ENCODE measurements around the gene PKP4. TPM values are rescaled to one million over a fixed set of nuclear protein-coding genes. Genes with fewer than 3 reads are reported as not detected.
A peak's percentile ranks its signal among the peaks of the same experiment; 100 is the strongest.

The PKP4 gene
- total and polyA plus RNA-seq, 4 donors: 21.5 to 96.4 (median 32.8) TPM

- Histone ChIP-seq H3K9me3 (ENCODE audit: control insufficient read depth in 4 of 4, insufficient read depth in 3 of 4, low read length in 3 of 4) (no peaks in the 10 kb centered on the region), H3K36me3 (ENCODE audit: control insufficient read depth in 4 of 4, insufficient read depth in 4 of 4, low read length in 4 of 4) (peaks cover 0 to 16% (median 10%) of the 10 kb centered on the region in 4 donors), H3K27ac (ENCODE audit: low read depth in 1 of 2, low read length in 1 of 2) (no peak overlapping the region), H3K4me1 (ENCODE audit: control insufficient read depth in 5 of 5, insufficient read depth in 5 of 5, low read length in 5 of 5) (peaks cover 0 to 25% (median 0%) of the 10 kb centered on the region in 5 donors), H3K4me3 (no peak overlapping the region), H3K9ac (ENCODE audit: insufficient read depth in 1 of 2, low read length in 2 of 2) (no peak overlapping the region), H3K27me3 (ENCODE audit: control insufficient read depth in 3 of 3, insufficient read depth in 3 of 3, low read length in 2 of 3) (no peaks in the 10 kb centered on the region)
- ATAC-seq (ENCODE audit: insufficient read depth, low FRiP score): no peak
- no peak for DNase-seq
- TF ChIP-seq, protein P1, sequence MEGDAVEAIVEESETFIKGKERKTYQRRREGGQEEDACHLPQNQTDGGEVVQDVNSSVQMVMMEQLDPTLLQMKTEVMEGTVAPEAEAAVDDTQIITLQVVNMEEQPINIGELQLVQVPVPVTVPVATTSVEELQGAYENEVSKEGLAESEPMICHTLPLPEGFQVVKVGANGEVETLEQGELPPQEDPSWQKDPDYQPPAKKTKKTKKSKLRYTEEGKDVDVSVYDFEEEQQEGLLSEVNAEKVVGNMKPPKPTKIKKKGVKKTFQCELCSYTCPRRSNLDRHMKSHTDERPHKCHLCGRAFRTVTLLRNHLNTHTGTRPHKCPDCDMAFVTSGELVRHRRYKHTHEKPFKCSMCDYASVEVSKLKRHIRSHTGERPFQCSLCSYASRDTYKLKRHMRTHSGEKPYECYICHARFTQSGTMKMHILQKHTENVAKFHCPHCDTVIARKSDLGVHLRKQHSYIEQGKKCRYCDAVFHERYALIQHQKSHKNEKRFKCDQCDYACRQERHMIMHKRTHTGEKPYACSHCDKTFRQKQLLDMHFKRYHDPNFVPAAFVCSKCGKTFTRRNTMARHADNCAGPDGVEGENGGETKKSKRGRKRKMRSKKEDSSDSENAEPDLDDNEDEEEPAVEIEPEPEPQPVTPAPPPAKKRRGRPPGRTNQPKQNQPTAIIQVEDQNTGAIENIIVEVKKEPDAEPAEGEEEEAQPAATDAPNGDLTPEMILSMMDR (IDR thresholded peaks at IDR 0.05; ENCODE audit: control extremely low read depth, extremely low read depth): no peak
- 92 to 93% methylated on average over 6 of the region's 6 CpGs for WGBS, 2 donors
Observed at GRCh38 chr2:158651358-158652057, 194.8 kb downstream of the PKP4 start.

GRCh38 chr2:158655628-158656027 lies 198.9 kb downstream of the PKP4 start:
- H3K4me1 ChIP-seq (ENCODE audit: control insufficient read depth in 5 of 5, insufficient read depth in 5 of 5, low read length in 5 of 5): peaks cover 0 to 38% (median 7%) of the 10 kb centered on the region in 5 donors
- no peak for DNase-seq
- peaks cover 0 to 10% (median 8%) of the 10 kb centered on the region in 4 donors for H3K36me3 ChIP-seq (ENCODE audit: control insufficient read depth in 4 of 4, insufficient read depth in 4 of 4, low read length in 4 of 4)
- ATAC-seq (ENCODE audit: insufficient read depth, low FRiP score): no peak
- 61 to 76% methylated on average over 3 of the region's 3 CpGs for WGBS, 2 donors
- H3K27me3 ChIP-seq (ENCODE audit: control insufficient read depth in 3 of 3, insufficient read depth in 3 of 3, low read length in 2 of 3): no peaks in the 10 kb centered on the region
- TF ChIP-seq, protein P1 (IDR thresholded peaks at IDR 0.05; ENCODE audit: control extremely low read depth, extremely low read depth): no peak
- H3K4me3 ChIP-seq: no peak overlapping the region
- H3K9ac ChIP-seq (ENCODE audit: insufficient read depth in 1 of 2, low read length in 2 of 2): no peak overlapping the region
- H3K9me3 ChIP-seq (ENCODE audit: control insufficient read depth in 4 of 4, insufficient read depth in 3 of 4, low read length in 3 of 4): no peaks in the 10 kb centered on the region
- H3K27ac ChIP-seq (ENCODE audit: low read depth in 1 of 2, low read length in 1 of 2): no peak overlapping the region

GRCh38 chr2:158656492-158657229 lies 199.9 kb downstream of the PKP4 start:
- TF ChIP-seq, protein P1 (IDR thresholded peaks at IDR 0.05; ENCODE audit: control extremely low read depth, extremely low read depth): no peak
- Histone ChIP-seq H3K4me3 (no peak overlapping the region), H3K27me3 (ENCODE audit: control insufficient read depth in 3 of 3, insufficient read depth in 3 of 3, low read length in 2 of 3) (no peaks in the 10 kb centered on the region), H3K36me3 (ENCODE audit: control insufficient read depth in 4 of 4, insufficient read depth in 4 of 4, low read length in 4 of 4) (peaks cover 0 to 17% (median 14%) of the 10 kb centered on the region in 4 donors), H3K9me3 (ENCODE audit: control insufficient read depth in 4 of 4, insufficient read depth in 3 of 4, low read length in 3 of 4) (no peaks in the 10 kb centered on the region), H3K9ac (ENCODE audit: insufficient read depth in 1 of 2, low read length in 2 of 2) (peak overlapping the region in 1 of 2 donors; percentile 40), H3K27ac (ENCODE audit: low read depth in 1 of 2, low read length in 1 of 2) (no peak overlapping the region), H3K4me1 (ENCODE audit: control insufficient read depth in 5 of 5, insufficient read depth in 5 of 5, low read length in 5 of 5) (peaks cover 0 to 38% (median 7%) of the 10 kb centered on the region in 5 donors)
- WGBS, 2 donors: 88 to 90% methylated on average over 10 of the region's 10 CpGs
- DNase-seq: peak; percentile 56 to 92 (median 77)
- no peak for ATAC-seq (ENCODE audit: insufficient read depth, low FRiP score)
